ENCODE measurements around the gene MRPL10. TPM values are rescaled to one million over a fixed set of nuclear protein-coding genes. Genes with fewer than 3 reads are reported as not detected.

MRPL10 gene
- total and polyA plus RNA-seq, 2 of the 8 experiments (the other 6 are each of a cell fraction or from before 2014, with no cell fraction given) = 85.3 to 214 TPM

- Histone ChIP-seq H3K27ac (ENCODE audit: low read depth, low read length) (no peak overlapping the region; the same call in 1 of the 2 replicates), H3K4me2 (ENCODE audit: insufficient read depth in 1 of 2, low read depth in 2 of 2, low read length in 2 of 2) (no peak overlapping the region), H4K91ac (replicated peaks; ENCODE audit: insufficient read length, low read length) (no peak overlapping the region), H3K27me3 (replicated peaks in 1 of 4; ENCODE audit: control insufficient read depth in 3 of 4, extremely low read depth in 1 of 4, insufficient read depth in 3 of 4, low read length in 3 of 4) (no peaks in the 10 kb centered on the region), H2BK120ac (replicated peaks; ENCODE audit: low read depth, low read length) (no peak overlapping the region), H3K79me2 (ENCODE audit: control insufficient read depth in 1 of 2, insufficient read depth in 2 of 2, low read length in 2 of 2) (no peaks in the 10 kb centered on the region), H2BK12ac (ENCODE audit: low read depth, low read length) (no peak overlapping the region), H3K56ac (replicated peaks; ENCODE audit: insufficient read length, low read depth, low read length) (no peak overlapping the region), H3K4ac (replicated peaks; ENCODE audit: insufficient read length, low read depth, low read length) (no peak overlapping the region), H3K23me2 (ENCODE audit: low read depth, low read length) (no peaks in the 10 kb centered on the region), H4K8ac (ENCODE audit: extremely low read depth, insufficient read depth, low read length) (no peak overlapping the region), H3K4me3 (ENCODE audit: extremely low read depth in 1 of 4, insufficient read depth in 2 of 4, low read depth in 3 of 4, low read length in 4 of 4) (no peak overlapping the region), H2AFZ (ENCODE audit: low read length) (no peak overlapping the region), H2BK20ac (ENCODE audit: low read length) (no peak overlapping the region), H3K23ac (ENCODE audit: insufficient read length) (no peak overlapping the region), H3K9me3 (ENCODE audit: insufficient read depth in 2 of 2, low read depth in 1 of 2, low read length in 1 of 2) (no peaks in the 10 kb centered on the region), H3K4me1 (replicated peaks in 1 of 4; ENCODE audit: control insufficient read depth in 3 of 4, insufficient read depth in 4 of 4, low read length in 3 of 4) (no peaks in the 10 kb centered on the region; a peak in 1 of 7 replicates), H3K18ac (ENCODE audit: extremely low read depth, low read length) (no peak overlapping the region), H3K14ac (ENCODE audit: insufficient read length) (no peak overlapping the region), H2BK5ac (ENCODE audit: low read depth, low read length) (no peak overlapping the region), H4K5ac (ENCODE audit: insufficient read length, low read depth, low read length) (no peak overlapping the region), H3K9ac (replicated peaks in 1 of 4; ENCODE audit: extremely low read depth in 1 of 4, low read depth in 3 of 4, low read length in 3 of 4) (no peak overlapping the region), H3K79me1 (ENCODE audit: low read depth, low read length) (no peaks in the 10 kb centered on the region; the same call in 1 of the 2 replicates), H3K36me3 (ENCODE audit: control insufficient read depth in 2 of 4, insufficient read depth in 4 of 4, low read length in 3 of 4) (peaks cover 0 to 2% (median 0%) of the 10 kb centered on the region in 4 experiments; a peak in 1 of 8 replicates), H2AK5ac (ENCODE audit: low read depth, low read length) (no peak overlapping the region), H4K20me1 (replicated peaks in 1 of 2; ENCODE audit: control insufficient read depth in 1 of 2, insufficient read depth in 2 of 2, low read length in 2 of 2) (peaks cover 2 to 4% of the 10 kb centered on the region in 2 experiments), H2BK15ac (ENCODE audit: low read length) (no peak overlapping the region)
- CTCF ChIA-PET (ENCODE audit: partially characterized antibody) = interaction anchor here (0.8 to 1.3 kb wide), 4 partner anchors 24 to 109 kb away, joined by 3 to 4 read pairs (median 3); partner anchors contain the start of gene SCRN2
- POLR2A ChIA-PET (ENCODE audit: partially characterized antibody) = interaction anchor here (0.9 to 1.0 kb wide), 2 partner anchors 29 to 33 kb away, joined by 3 read pairs; no protein-coding TSS in a partner anchor
- 86% methylated on average over 10 of the region's 11 CpGs; no CpG with 5 or more reads in 1 of the 2 experiments for WGBS, 2 experiments (ENCODE audit: extremely low coverage in 1 of 2, insufficient coverage in 1 of 2, insufficient read length in 1 of 2, insufficient replicate concordance in 2 of 2, low coverage in 1 of 2, low lambda C conversion rate in 2 of 2, missing lambda C conversion rate in 1 of 2)
- DNase-seq (ENCODE audit: low read depth in 1 of 2, low spot score in 2 of 2) (no peak), FAIRE-seq (no peak)
- no peak for TF ChIP-seq GABPA (IDR thresholded peaks at IDR 0.05; ENCODE audit: borderline replicate concordance, insufficient read depth, low read length)
- no peak for TF ChIP-seq KDM5A (IDR thresholded peaks at IDR 0.05; ENCODE audit: low read length)
- TF ChIP-seq HDAC2 (IDR thresholded peaks at IDR 0.05; ENCODE audit: borderline replicate concordance in 1 of 2, low read depth in 2 of 2, low read length in 2 of 2) = no peak
- no peak for TF ChIP-seq USF2 (IDR thresholded peaks at IDR 0.05; ENCODE audit: low read length)
- no peak for TF ChIP-seq CREB1 (IDR thresholded peaks at IDR 0.05)
- TF ChIP-seq SAP30 (IDR thresholded peaks at IDR 0.05; ENCODE audit: insufficient read depth, insufficient replicate concordance, low read length) = no peak
- no peak for TF ChIP-seq EGR1 (IDR thresholded peaks at IDR 0.05; ENCODE audit: borderline replicate concordance, low read depth, low read length)
- TF ChIP-seq RNF2 (IDR thresholded peaks at IDR 0.05; ENCODE audit: borderline replicate concordance, low read depth, low read length, missing control alignments, poor library complexity, severe bottlenecking) = no peak
Measured at GRCh38 chr17:47807421-47807820, 23.9 kb downstream of the MRPL10 start.

Data from H1 (cell line).